ENCODE measurements around the gene GINS3. TPM values are rescaled to one million over a fixed set of nuclear protein-coding genes. Genes with fewer than 3 reads are reported as not detected.

Gene GINS3
- polyA plus RNA-seq, 2 donors = 8.6 to 9.3 TPM

DNA sequence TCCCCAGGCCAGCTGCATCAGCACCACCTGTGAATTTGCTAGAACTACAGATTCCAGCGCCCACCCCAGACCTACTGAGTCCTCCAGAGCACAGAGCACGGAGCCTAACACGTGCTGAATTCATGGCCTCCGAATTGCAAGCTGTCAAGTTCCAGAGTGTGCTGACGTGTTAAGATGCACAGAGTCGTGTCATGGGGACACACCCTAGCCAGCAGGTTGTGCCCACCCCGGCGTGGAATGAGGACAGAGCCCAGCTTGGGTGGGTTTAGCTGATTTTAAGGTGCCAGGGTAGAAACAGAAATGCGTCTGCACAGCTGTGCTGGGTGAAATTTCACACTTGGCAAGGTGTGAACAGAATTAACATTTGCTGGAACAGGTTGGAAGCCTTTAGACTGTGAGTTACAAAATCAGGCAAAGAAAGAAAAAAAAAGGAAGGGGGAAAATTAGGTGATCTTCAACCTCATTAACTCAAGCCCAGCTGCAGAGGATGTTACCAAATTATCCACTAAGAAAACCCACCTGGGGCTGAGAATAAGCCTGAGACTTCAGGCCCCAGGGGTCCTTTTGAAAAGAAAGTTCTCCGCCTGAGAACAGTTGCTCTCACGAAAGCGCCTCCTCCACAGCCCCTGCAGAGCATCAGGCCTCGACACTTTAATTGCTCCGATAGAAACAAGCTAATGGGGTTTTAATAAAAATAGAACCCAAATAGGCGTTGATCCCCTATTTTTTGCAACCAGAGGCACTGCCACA is 27.1 kb downstream of the GINS3 start:
- 58 to 64% methylated on average over 15 of the region's 15 CpGs for WGBS, 2 donors
- H3K4me3 ChIP-seq (ENCODE audit: low read depth in 1 of 2, low read length in 2 of 2) = no peak overlapping the region
- no peaks in the 10 kb centered on the region for H3K9me3 ChIP-seq (ENCODE audit: control insufficient read depth in 2 of 2, insufficient read depth in 1 of 2, low read depth in 1 of 2, low read length in 1 of 2)
- peaks cover 0 to 8% of the 10 kb centered on the region in 2 donors for H3K4me1 ChIP-seq (ENCODE audit: control insufficient read depth in 2 of 2, insufficient read depth in 2 of 2, low read length in 1 of 2)
- H3K27me3 ChIP-seq (ENCODE audit: control insufficient read depth in 1 of 2, insufficient read depth in 2 of 2, low read length in 2 of 2) = no peaks in the 10 kb centered on the region
- H3K27ac ChIP-seq (ENCODE audit: low read depth in 2 of 2, low read length in 1 of 2) = no peak overlapping the region
- H3K36me3 ChIP-seq (ENCODE audit: control insufficient read depth in 2 of 2, insufficient read depth in 2 of 2, low read length in 1 of 2) = no peaks in the 10 kb centered on the region

DNA sequence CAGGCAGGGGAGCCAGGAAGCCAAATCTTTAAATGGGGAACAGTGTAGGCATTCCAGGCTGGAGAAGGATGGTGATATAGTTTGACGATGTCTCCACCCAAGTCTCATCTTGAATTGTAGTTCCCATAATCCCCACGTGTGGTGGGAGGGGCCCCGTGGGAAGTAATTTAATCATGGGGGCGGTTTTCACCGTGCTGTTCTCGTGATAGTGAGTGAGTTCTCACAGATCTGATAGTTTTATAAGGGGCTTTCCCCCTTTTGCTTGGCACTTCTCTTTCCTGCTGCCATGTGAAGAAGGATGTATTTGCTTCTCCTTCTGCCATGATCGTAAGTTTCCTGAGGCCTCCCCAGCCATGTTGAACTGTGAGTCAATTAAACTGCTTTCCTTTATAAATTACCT is 28.8 kb downstream of the GINS3 start:
- Histone ChIP-seq H3K36me3 (ENCODE audit: control insufficient read depth in 2 of 2, insufficient read depth in 2 of 2, low read length in 1 of 2) (no peaks in the 10 kb centered on the region), H3K27ac (ENCODE audit: low read depth in 2 of 2, low read length in 1 of 2) (no peak overlapping the region), H3K4me3 (ENCODE audit: low read depth in 1 of 2, low read length in 2 of 2) (no peak overlapping the region), H3K9me3 (ENCODE audit: control insufficient read depth in 2 of 2, insufficient read depth in 1 of 2, low read depth in 1 of 2, low read length in 1 of 2) (no peaks in the 10 kb centered on the region), H3K4me1 (ENCODE audit: control insufficient read depth in 2 of 2, insufficient read depth in 2 of 2, low read length in 1 of 2) (peaks cover 0 to 8% of the 10 kb centered on the region in 2 donors), H3K27me3 (ENCODE audit: control insufficient read depth in 1 of 2, insufficient read depth in 2 of 2, low read length in 2 of 2) (no peaks in the 10 kb centered on the region)
- WGBS, 2 donors = 58 to 59% methylated on average over 7 of the region's 7 CpGs

DNA sequence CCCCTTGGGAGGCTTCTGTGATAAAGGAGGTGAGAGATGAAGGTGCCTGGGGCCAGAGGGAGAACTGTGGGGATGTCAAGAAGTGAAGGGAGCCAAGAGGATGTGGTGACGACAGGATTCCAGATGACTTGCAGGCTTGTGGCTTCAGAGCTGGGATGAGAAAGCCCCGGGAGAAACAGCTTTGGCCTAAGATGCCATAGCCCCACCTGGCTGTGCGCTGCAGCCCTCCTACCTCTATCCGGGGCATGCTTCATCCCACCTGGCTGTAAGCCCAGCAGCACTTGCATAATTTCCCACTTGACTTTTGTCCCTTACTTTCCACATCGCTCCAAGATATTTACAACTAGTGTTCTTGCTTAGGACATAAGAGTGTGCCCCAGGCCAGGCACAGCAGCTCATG is 29.3 kb downstream of the GINS3 start:
- 46 to 47% methylated on average over 5 of the region's 5 CpGs for whole genome bisulfite sequencing, 2 donors
- Histone ChIP-seq H3K36me3 (ENCODE audit: control insufficient read depth in 2 of 2, insufficient read depth in 2 of 2, low read length in 1 of 2) (no peaks in the 10 kb centered on the region), H3K9me3 (ENCODE audit: control insufficient read depth in 2 of 2, insufficient read depth in 1 of 2, low read depth in 1 of 2, low read length in 1 of 2) (no peaks in the 10 kb centered on the region), H3K4me3 (ENCODE audit: low read depth in 1 of 2, low read length in 2 of 2) (no peak overlapping the region), H3K27ac (ENCODE audit: low read depth in 2 of 2, low read length in 1 of 2) (no peak overlapping the region), H3K4me1 (ENCODE audit: control insufficient read depth in 2 of 2, insufficient read depth in 2 of 2, low read length in 1 of 2) (peaks cover 0 to 8% of the 10 kb centered on the region in 2 donors), H3K27me3 (ENCODE audit: control insufficient read depth in 1 of 2, insufficient read depth in 2 of 2, low read length in 2 of 2) (no peaks in the 10 kb centered on the region)

DNA sequence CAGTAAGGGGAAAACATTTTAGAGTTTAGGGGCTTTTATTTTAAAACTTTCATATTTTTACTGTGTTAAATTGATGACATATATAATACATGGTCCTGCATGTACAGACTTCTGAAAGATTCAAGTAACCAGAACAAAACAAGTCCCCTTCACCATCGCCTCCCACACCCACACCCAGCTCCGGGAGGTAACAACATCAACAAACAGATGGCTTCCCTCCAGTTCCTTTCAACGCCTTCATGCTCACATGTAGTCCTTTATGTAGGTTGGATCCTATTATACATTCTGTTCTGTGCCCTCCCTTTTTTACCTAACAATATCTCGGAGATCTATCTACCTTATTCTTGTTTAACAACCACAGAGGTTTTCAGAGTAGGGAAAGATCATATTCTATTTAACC is 30.5 kb downstream of the GINS3 start:
- Histone ChIP-seq H3K27me3 (ENCODE audit: control insufficient read depth in 1 of 2, insufficient read depth in 2 of 2, low read length in 2 of 2) (no peaks in the 10 kb centered on the region), H3K4me3 (ENCODE audit: low read depth in 1 of 2, low read length in 2 of 2) (no peak overlapping the region), H3K27ac (ENCODE audit: low read depth in 2 of 2, low read length in 1 of 2) (no peak overlapping the region), H3K9me3 (ENCODE audit: control insufficient read depth in 2 of 2, insufficient read depth in 1 of 2, low read depth in 1 of 2, low read length in 1 of 2) (no peaks in the 10 kb centered on the region), H3K4me1 (ENCODE audit: control insufficient read depth in 2 of 2, insufficient read depth in 2 of 2, low read length in 1 of 2) (peaks cover 0 to 8% of the 10 kb centered on the region in 2 donors), H3K36me3 (ENCODE audit: control insufficient read depth in 2 of 2, insufficient read depth in 2 of 2, low read length in 1 of 2) (no peaks in the 10 kb centered on the region)
- WGBS, 2 donors = 67 to 68% methylated on average over 4 of the region's 4 CpGs

DNA sequence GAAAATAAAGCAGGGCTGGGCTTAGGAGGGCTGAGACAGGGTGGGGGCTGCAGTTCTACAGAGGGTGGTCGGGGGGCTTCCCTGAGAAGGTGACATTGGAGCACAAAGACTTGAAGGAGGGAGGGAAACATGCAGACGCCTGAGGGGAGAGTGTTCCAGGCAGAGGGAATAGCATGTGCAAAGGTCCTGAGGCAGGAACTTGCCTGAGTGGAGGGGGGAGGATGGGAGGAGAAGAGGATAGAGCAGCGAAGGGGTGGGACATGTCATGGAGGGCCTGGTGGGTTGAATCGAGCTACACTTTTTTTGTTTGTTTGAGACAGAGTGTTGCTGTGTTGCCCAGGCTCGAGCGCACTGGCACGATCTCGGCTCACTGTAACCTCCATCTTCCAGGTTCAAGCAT is 33.0 kb downstream of the GINS3 start:
- no peak overlapping the region for H3K4me3 ChIP-seq (ENCODE audit: low read depth in 1 of 2, low read length in 2 of 2)
- H3K27ac ChIP-seq (ENCODE audit: low read depth in 2 of 2, low read length in 1 of 2) = no peak overlapping the region
- H3K27me3 ChIP-seq (ENCODE audit: control insufficient read depth in 1 of 2, insufficient read depth in 2 of 2, low read length in 2 of 2) = no peaks in the 10 kb centered on the region
- H3K36me3 ChIP-seq (ENCODE audit: control insufficient read depth in 2 of 2, insufficient read depth in 2 of 2, low read length in 1 of 2) = no peaks in the 10 kb centered on the region
- H3K4me1 ChIP-seq (ENCODE audit: control insufficient read depth in 2 of 2, insufficient read depth in 2 of 2, low read length in 1 of 2) = no peaks in the 10 kb centered on the region
- no peaks in the 10 kb centered on the region for H3K9me3 ChIP-seq (ENCODE audit: control insufficient read depth in 2 of 2, insufficient read depth in 1 of 2, low read depth in 1 of 2, low read length in 1 of 2)
- WGBS, 2 donors = 88 to 89% methylated on average over 8 of the region's 8 CpGs

DNA sequence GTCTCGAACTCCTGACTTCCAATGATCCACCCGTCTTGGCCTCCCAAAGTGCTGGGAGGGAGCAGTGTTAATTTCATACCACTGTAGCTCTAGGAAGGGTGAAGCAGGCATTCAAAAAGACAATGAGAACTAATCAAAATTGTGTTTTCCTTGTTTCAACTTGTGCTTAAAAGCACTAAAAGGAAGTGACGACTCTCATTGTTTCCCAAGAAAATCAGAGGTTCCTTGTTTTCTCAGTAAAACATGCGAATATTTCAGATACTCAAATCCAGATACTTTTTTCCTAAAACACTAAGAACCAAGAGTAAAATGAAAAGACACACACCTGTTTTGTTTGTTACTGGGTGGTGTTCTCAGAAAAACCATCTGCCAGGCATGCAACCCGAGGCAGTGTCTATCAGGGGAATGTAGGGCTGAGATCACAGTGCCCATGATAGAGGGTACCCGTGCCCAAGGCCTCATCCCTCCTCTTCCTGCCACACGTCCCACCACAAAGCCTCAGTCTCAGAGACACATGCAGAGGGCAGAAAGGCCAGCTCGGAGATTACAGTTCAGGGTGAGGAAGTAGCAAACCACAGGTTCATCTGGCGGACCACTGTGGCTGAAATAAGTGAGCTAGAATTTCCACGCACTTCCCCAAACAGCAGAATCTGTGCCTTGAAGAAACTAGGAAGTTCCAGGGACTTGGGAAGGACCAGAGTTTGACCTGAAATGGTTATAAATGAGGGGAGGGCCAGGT is 33.7 kb downstream of the GINS3 start:
- H3K27me3 ChIP-seq (ENCODE audit: control insufficient read depth in 1 of 2, insufficient read depth in 2 of 2, low read length in 2 of 2) = no peaks in the 10 kb centered on the region
- no peak overlapping the region for H3K27ac ChIP-seq (ENCODE audit: low read depth in 2 of 2, low read length in 1 of 2)
- no peaks in the 10 kb centered on the region for H3K9me3 ChIP-seq (ENCODE audit: control insufficient read depth in 2 of 2, insufficient read depth in 1 of 2, low read depth in 1 of 2, low read length in 1 of 2)
- H3K4me1 ChIP-seq (ENCODE audit: control insufficient read depth in 2 of 2, insufficient read depth in 2 of 2, low read length in 1 of 2) = no peaks in the 10 kb centered on the region
- no peak overlapping the region for H3K4me3 ChIP-seq (ENCODE audit: low read depth in 1 of 2, low read length in 2 of 2)
- WGBS, 2 donors = 66 to 72% methylated on average over 10 of the region's 10 CpGs
- no peaks in the 10 kb centered on the region for H3K36me3 ChIP-seq (ENCODE audit: control insufficient read depth in 2 of 2, insufficient read depth in 2 of 2, low read length in 1 of 2)

DNA sequence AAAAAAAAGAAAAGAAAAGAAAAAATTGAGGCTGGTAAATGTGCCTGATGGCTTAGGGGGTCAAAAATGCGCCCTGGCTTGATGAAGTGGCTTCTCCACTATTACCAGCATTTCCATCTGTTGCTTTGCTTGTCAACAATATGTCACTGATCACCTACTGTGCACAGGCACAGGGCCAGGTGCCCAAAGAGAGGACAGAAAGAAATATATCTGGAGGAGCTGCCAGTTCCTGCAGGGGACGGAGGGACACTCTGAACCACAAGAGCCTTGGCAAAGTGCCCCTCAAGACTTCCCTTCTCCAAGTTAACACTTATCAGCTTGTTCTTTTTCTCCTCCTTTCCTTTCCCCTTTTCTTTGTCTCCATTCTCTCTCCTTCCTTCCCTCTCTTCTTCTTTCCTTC is 34.7 kb downstream of the GINS3 start:
- no peaks in the 10 kb centered on the region for H3K36me3 ChIP-seq (ENCODE audit: control insufficient read depth in 2 of 2, insufficient read depth in 2 of 2, low read length in 1 of 2)
- H3K4me1 ChIP-seq (ENCODE audit: control insufficient read depth in 2 of 2, insufficient read depth in 2 of 2, low read length in 1 of 2) = peaks cover 3 to 8% of the 10 kb centered on the region in 2 donors
- no peaks in the 10 kb centered on the region for H3K27me3 ChIP-seq (ENCODE audit: control insufficient read depth in 1 of 2, insufficient read depth in 2 of 2, low read length in 2 of 2)
- no peak overlapping the region for H3K27ac ChIP-seq (ENCODE audit: low read depth in 2 of 2, low read length in 1 of 2)
- no peak overlapping the region for H3K4me3 ChIP-seq (ENCODE audit: low read depth in 1 of 2, low read length in 2 of 2)
- 58 to 67% methylated on average over 2 of the region's 2 CpGs for WGBS, 2 donors
- H3K9me3 ChIP-seq (ENCODE audit: control insufficient read depth in 2 of 2, insufficient read depth in 1 of 2, low read depth in 1 of 2, low read length in 1 of 2) = no peaks in the 10 kb centered on the region

DNA sequence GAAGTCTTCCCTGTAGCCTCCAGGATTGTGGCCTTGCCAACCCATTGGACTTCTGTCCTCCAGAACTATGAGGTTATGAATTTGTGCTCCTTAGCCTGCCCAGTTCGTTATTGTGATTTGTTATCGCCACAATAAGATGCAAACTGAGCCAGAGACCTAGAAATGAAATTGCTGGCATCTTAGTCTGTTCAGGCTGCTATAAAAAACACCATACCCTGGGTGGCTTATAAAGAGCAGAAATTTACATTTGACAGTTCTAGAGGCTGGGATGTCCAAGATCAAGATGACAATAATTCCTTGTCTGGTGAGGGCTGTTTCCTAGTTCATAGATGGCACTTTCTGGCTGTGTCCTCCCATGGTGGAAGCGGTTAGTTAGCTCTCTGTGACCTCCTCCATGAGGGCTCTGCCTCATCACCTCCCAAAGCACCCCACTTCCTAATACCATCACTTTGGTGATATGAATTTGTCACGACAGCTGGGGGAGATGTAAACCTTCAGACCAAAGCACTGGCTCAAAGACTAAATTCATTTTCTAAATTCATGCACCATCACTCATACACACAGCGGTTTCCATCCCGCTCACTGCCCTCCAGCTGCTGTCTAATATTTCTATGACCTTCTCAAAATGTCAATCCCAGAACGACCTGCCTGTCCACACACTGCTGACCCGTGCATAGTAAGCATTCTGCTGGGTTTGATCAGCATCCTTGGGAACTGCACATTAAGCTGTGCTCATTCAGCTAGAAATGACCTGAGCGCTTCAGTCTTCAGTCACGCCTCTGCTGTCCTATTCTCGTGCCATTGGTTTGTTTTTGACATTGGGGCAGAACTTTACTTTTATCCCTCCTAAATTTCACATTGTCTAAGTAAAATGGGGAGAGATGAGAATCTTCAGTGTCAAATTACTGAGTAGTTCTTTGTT is 36.6 kb downstream of the GINS3 start:
- Histone ChIP-seq H3K4me1 (ENCODE audit: control insufficient read depth in 2 of 2, insufficient read depth in 2 of 2, low read length in 1 of 2) (peaks cover 3 to 9% of the 10 kb centered on the region in 2 donors), H3K9me3 (ENCODE audit: control insufficient read depth in 2 of 2, insufficient read depth in 1 of 2, low read depth in 1 of 2, low read length in 1 of 2) (no peaks in the 10 kb centered on the region), H3K27me3 (ENCODE audit: control insufficient read depth in 1 of 2, insufficient read depth in 2 of 2, low read length in 2 of 2) (no peaks in the 10 kb centered on the region), H3K27ac (ENCODE audit: low read depth in 2 of 2, low read length in 1 of 2) (no peak overlapping the region), H3K4me3 (ENCODE audit: low read depth in 1 of 2, low read length in 2 of 2) (no peak overlapping the region), H3K36me3 (ENCODE audit: control insufficient read depth in 2 of 2, insufficient read depth in 2 of 2, low read length in 1 of 2) (no peaks in the 10 kb centered on the region)
- WGBS, 2 donors = 77 to 87% methylated on average over 11 of the region's 11 CpGs

DNA sequence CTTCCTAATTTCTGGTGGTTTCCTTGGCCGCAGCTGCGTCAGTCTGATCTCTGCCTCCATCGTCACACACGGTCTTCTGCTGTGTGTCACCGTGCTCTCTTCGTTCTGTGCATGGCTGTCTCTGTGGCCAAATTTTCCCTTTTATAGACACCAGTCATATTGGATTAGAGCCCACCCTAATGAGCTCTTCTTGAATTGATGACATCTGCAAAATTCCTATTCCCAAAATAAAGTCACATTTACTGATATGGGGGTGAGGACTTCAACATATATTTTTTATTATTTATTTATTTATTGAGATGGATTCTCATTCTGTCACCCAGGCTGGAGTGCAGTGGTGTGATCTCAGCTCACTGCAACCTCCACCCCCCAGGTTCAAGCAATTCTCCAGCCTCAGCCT is 38.4 kb downstream of the GINS3 start:
- no peaks in the 10 kb centered on the region for H3K9me3 ChIP-seq (ENCODE audit: control insufficient read depth in 2 of 2, insufficient read depth in 1 of 2, low read depth in 1 of 2, low read length in 1 of 2)
- H3K36me3 ChIP-seq (ENCODE audit: control insufficient read depth in 2 of 2, insufficient read depth in 2 of 2, low read length in 1 of 2) = no peaks in the 10 kb centered on the region
- no peak overlapping the region for H3K4me3 ChIP-seq (ENCODE audit: low read depth in 1 of 2, low read length in 2 of 2)
- H3K27me3 ChIP-seq (ENCODE audit: control insufficient read depth in 1 of 2, insufficient read depth in 2 of 2, low read length in 2 of 2) = no peaks in the 10 kb centered on the region
- WGBS, 2 donors = 92 to 95% methylated on average over 6 of the region's 6 CpGs
- H3K4me1 ChIP-seq (ENCODE audit: control insufficient read depth in 2 of 2, insufficient read depth in 2 of 2, low read length in 1 of 2) = peaks cover 3 to 16% of the 10 kb centered on the region in 2 donors
- no peak overlapping the region for H3K27ac ChIP-seq (ENCODE audit: low read depth in 2 of 2, low read length in 1 of 2)

Data from esophagus (tissue), 2 donors.